GM21528 (cell line): ENCODE measurements around the gene CARMIL1.

Experiments
- ATAC-seq: cut with Tn5 transposase; IDR thresholded peaks from one replicate; pipeline ENCODE4 v1.9.1; 2021; ENCODE audit warnings: mild to moderate bottlenecking, moderate library complexity; ENCODE audit not compliant: unreplicated experiment, low FRiP score

CARMIL1 gene

GRCh38 chr6:25278914-25279747 lies at the start of gene CARMIL1:
TSS of gene CARMIL1 (plus strand) at chr6:25279374. CDS start at chr6:25279796, 422 bp downstream.
- peak; percentile 78 for ATAC-seq

- no peak for ATAC-seq
These were observed 49.4 kb upstream of the CARMIL1 start for GRCh38 chr6:25229671-25230321.

- ATAC-seq, result no peak
These were observed 46.7 kb upstream of the CARMIL1 start for GRCh38 chr6:25232479-25232878.

GRCh38 chr6:25233226-25233625 lies 45.9 kb upstream of the CARMIL1 start:
- ATAC-seq, result no peak

GRCh38 chr6:25237579-25237978 lies 41.6 kb upstream of the CARMIL1 start:
- ATAC-seq, result no peak

GRCh38 chr6:25239059-25239458 lies 40.1 kb upstream of the CARMIL1 start:
- no peak for ATAC-seq

- ATAC-seq, result no peak
These were observed 39.7 kb upstream of the CARMIL1 start for GRCh38 chr6:25239498-25239897.

GRCh38 chr6:25242567-25242966 lies 36.6 kb upstream of the CARMIL1 start:
- ATAC-seq, result no peak

- no peak for ATAC-seq
These were observed 34.3 kb upstream of the CARMIL1 start for GRCh38 chr6:25244865-25245264.

GRCh38 chr6:25248123-25248522 lies 31.1 kb upstream of the CARMIL1 start:
- no peak for ATAC-seq

- ATAC-seq, result no peak
These were observed 30.0 kb upstream of the CARMIL1 start for GRCh38 chr6:25249133-25249532.

- no peak for ATAC-seq
These were observed 28.3 kb upstream of the CARMIL1 start for GRCh38 chr6:25250878-25251277.

- no peak for ATAC-seq
These were observed 27.7 kb upstream of the CARMIL1 start for GRCh38 chr6:25251426-25251825.

- no peak for ATAC-seq
These were observed 25.8 kb upstream of the CARMIL1 start for GRCh38 chr6:25253351-25253750.

- no peak for ATAC-seq
These were observed 24.5 kb upstream of the CARMIL1 start for GRCh38 chr6:25254671-25255070.

GRCh38 chr6:25257686-25258348 lies 21.4 kb upstream of the CARMIL1 start:
- ATAC-seq, result no peak

GRCh38 chr6:25259756-25260155 lies 19.4 kb upstream of the CARMIL1 start:
- ATAC-seq, result no peak

- no peak for ATAC-seq
These were observed 15.5 kb upstream of the CARMIL1 start for GRCh38 chr6:25263657-25264056.

- ATAC-seq, result no peak
These were observed 12.6 kb upstream of the CARMIL1 start for GRCh38 chr6:25266456-25267100.

GRCh38 chr6:25267662-25268061 lies 11.5 kb upstream of the CARMIL1 start:
- no peak for ATAC-seq

- ATAC-seq, result no peak
These were observed 8.6 kb upstream of the CARMIL1 start for GRCh38 chr6:25270559-25270958.
